Activated CD8-positive, alpha-beta T cell treated with anti-CD3 and anti-CD28 coated beads for 36 hours (primary cell): ENCODE results near the gene INTS13. TPM values are rescaled to one million over a fixed set of nuclear protein-coding genes. Genes with fewer than 3 reads are reported as not detected.
"Not testable (repeated sequence)": the region's sequence is repeated elsewhere in the genome, so short reads cannot be mapped to it uniquely, and the experiment has no call there.

Experiments
- ATAC-seq: fragments of 200-7000 bp; cut with Tn5 transposase; one replicate; pipeline ENCODE4 v1.10.0; 2021; ENCODE audit warnings: mild to moderate bottlenecking, moderate library complexity
- CTCF ChIA-PET: fragments of 350-600 bp; sonication (Branson Sonifier 250); formaldehyde crosslinking; loops from one replicate; lab custom pipeline; 2021; ENCODE audit warnings: antibody characterized with exemption; lab: Charles Lee
- POLR2A ChIA-PET: fragments of 350-600 bp; sonication (Branson Sonifier 250); formaldehyde crosslinking; loops from one replicate; lab custom pipeline; 2021; ENCODE audit warnings: antibody characterized with exemption; lab: Charles Lee
- DNase-seq: peaks from one replicate; pipeline ENCODE4 v3.0.0-alpha.2; 2020
- H3K27ac Mint-ChIP-seq: one replicate; pipeline ENCODE4 v1.8.0; 2021; ENCODE audit warnings: mild to moderate bottlenecking, mixed read lengths
- H3K27me3 Mint-ChIP-seq: one replicate; pipeline ENCODE4 v1.8.0; 2021; ENCODE audit warnings: mixed read lengths
- H3K36me3 Mint-ChIP-seq: one replicate; pipeline ENCODE4 v1.8.0; 2021; ENCODE audit warnings: low read depth, mixed read lengths
- H3K4me1 Mint-ChIP-seq: one replicate; pipeline ENCODE4 v1.8.0; 2021; ENCODE audit warnings: low read depth, mixed read lengths
- H3K4me3 Mint-ChIP-seq: one replicate; pipeline ENCODE4 v1.8.0; 2021; ENCODE audit warnings: mild to moderate bottlenecking, moderate library complexity, mixed read lengths
- H3K9me3 Mint-ChIP-seq: one replicate; pipeline ENCODE4 v1.8.0; 2021; ENCODE audit warnings: mixed read lengths
- intact Hi-C: fragments of 100-400 bp; cut with micrococcal nuclease; formaldehyde crosslinking; loops from one replicate; pipeline ENCODE4 v1.10.0; 2022
- total RNA-seq, 2 experiments: library from RNA; stranded (reverse); gene quantifications; one replicate each; pipeline ENCODE4 v1.2.3, GENCODE V29; 2021
- TF ChIP-seq, protein P1 (sequence below): fragments of 200-600 bp; IDR thresholded peaks from one replicate; pipeline ENCODE4 v1.8.0; 2022; ENCODE audit warnings: antibody characterized with exemption, mild to moderate bottlenecking

Gene INTS13
- total RNA-seq, 2 experiments from 2014 or later: 102 to 115 TPM

GRCh38 chr12:26961803-26962202, 24.0 kb upstream of the INTS13 start:
- H3K27ac Mint-ChIP-seq: no peak overlapping the region
- intact Hi-C loops: no loop called here
- H3K27me3 Mint-ChIP-seq: no peaks in the 10 kb centered on the region
- TF ChIP-seq, protein P1, sequence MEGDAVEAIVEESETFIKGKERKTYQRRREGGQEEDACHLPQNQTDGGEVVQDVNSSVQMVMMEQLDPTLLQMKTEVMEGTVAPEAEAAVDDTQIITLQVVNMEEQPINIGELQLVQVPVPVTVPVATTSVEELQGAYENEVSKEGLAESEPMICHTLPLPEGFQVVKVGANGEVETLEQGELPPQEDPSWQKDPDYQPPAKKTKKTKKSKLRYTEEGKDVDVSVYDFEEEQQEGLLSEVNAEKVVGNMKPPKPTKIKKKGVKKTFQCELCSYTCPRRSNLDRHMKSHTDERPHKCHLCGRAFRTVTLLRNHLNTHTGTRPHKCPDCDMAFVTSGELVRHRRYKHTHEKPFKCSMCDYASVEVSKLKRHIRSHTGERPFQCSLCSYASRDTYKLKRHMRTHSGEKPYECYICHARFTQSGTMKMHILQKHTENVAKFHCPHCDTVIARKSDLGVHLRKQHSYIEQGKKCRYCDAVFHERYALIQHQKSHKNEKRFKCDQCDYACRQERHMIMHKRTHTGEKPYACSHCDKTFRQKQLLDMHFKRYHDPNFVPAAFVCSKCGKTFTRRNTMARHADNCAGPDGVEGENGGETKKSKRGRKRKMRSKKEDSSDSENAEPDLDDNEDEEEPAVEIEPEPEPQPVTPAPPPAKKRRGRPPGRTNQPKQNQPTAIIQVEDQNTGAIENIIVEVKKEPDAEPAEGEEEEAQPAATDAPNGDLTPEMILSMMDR: no peak
- ChIA-PET CTCF (no interaction called here), POLR2A (no interaction called here)
- H3K4me1 Mint-ChIP-seq: no peaks in the 10 kb centered on the region
- DNase-seq (no peak), ATAC-seq (no peak)
- H3K36me3 Mint-ChIP-seq: peaks cover 44% of the 10 kb centered on the region
- H3K9me3 Mint-ChIP-seq: no peaks in the 10 kb centered on the region
- no peak overlapping the region for H3K4me3 Mint-ChIP-seq

GRCh38 chr12:26961391-26961790, 23.6 kb upstream of the INTS13 start:
- CTCF ChIA-PET, H3K4me3 Mint-ChIP-seq, POLR2A ChIA-PET, intact Hi-C loops, H3K27ac Mint-ChIP-seq, H3K27me3 Mint-ChIP-seq, H3K4me1 Mint-ChIP-seq, H3K9me3 Mint-ChIP-seq, DNase-seq, ATAC-seq: not testable (repeated sequence)
- H3K36me3 Mint-ChIP-seq: peaks cover 46% of the 10 kb centered on the region

GRCh38 chr12:26954027-26954426, 16.2 kb upstream of the INTS13 start:
- Mint-ChIP-seq H3K27ac (no peak overlapping the region), H3K36me3 (peaks cover 34% of the 10 kb centered on the region), H3K27me3 (no peaks in the 10 kb centered on the region), H3K4me1 (peaks cover 32% of the 10 kb centered on the region), H3K9me3 (no peaks in the 10 kb centered on the region), H3K4me3 (no peak overlapping the region)
- ATAC-seq: no peak
- TF ChIP-seq, protein P1: no peak
- intact Hi-C loops: no loop called here
- no peak for DNase-seq
- POLR2A ChIA-PET: interaction anchor here (1.0 kb wide), 1 partner anchor 60 kb away, joined by 3 read pairs; the partner anchor contains the start of gene TM7SF3
- CTCF ChIA-PET: interaction anchor here (0.9 kb wide), 1 partner anchor 121 kb away, joined by 3 read pairs; the partner anchor contains the start of gene ITPR2

DNA sequence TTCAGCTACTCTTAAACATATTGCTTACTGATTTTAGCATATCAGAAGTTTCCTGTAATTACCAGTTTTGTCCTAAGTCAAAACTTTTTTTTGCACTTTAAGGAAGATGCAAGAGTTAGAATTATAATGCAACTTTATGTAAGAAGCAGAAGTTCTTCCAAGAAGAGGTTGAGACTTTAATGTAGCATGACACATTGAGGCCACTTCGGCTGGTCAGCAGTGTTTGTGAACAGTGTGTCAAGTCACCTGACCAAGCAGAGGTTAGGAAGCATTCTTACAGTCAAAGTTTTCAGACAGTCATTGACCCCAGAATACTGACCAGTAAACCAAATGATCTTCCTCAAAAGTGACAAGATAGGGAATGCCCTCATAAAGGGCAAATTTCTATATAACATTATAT, 15.7 kb upstream of the INTS13 start:
- Mint-ChIP-seq H3K27me3 (no peaks in the 10 kb centered on the region), H3K4me1 (peaks cover 32% of the 10 kb centered on the region), H3K27ac (no peak overlapping the region), H3K4me3 (no peak overlapping the region), H3K36me3 (peaks cover 38% of the 10 kb centered on the region), H3K9me3 (peaks cover under 1% of the 10 kb centered on the region)
- intact Hi-C loops: no loop called here
- TF ChIP-seq, protein P1: no peak
- ChIA-PET POLR2A (interaction anchor here (1.0 kb wide), 1 partner anchor 61 kb away, joined by 3 read pairs; the partner anchor contains the start of gene TM7SF3), CTCF (no interaction called here)
- ATAC-seq (no peak), DNase-seq (no peak)

DNA sequence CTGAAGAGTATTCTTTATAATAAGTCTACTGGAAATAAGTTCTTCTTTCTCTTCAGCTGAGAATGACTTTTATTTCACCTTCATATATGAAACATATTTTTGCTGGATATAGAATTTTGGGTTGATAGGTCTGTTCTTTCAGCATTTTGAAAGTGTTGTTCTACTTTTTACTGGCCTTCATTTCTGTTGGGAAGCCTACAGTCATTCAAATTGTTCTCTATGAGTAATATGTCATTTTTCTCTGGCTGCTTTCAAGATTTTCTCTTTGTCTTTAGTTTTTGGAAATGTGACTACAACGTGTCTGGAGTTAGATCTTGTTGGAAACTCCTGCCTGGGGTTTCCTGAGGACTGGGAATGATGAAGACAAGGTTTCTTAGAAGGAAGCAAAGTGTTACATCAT, 10.5 kb upstream of the INTS13 start:
- H3K4me3 Mint-ChIP-seq: no peak overlapping the region
- peaks cover 49% of the 10 kb centered on the region for H3K36me3 Mint-ChIP-seq

More for the DNA sequence above, 10.5 kb upstream of the INTS13 start:
- POLR2A ChIA-PET: no interaction called here
- CTCF ChIA-PET: no interaction called here
- intact Hi-C loops: no loop called here
- DNase-seq: no peak
- peaks cover 56% of the 10 kb centered on the region for H3K4me1 Mint-ChIP-seq
- no peak overlapping the region for H3K27ac Mint-ChIP-seq
- ATAC-seq: no peak
- TF ChIP-seq, protein P1: no peak
- H3K27me3 Mint-ChIP-seq: no peaks in the 10 kb centered on the region
- H3K9me3 Mint-ChIP-seq: peaks cover 8% of the 10 kb centered on the region
